Measurements from ENCODE around the gene EFL1. TPM values are rescaled to one million over a fixed set of nuclear protein-coding genes. Genes with fewer than 3 reads are reported as not detected.
A peak's percentile ranks its signal among the peaks of the same experiment; 100 is the strongest.

Gene EFL1
- total RNA-seq, 4 donors from 2014 or later: 15.8 to 19.5 (median 16.4) TPM

DNA sequence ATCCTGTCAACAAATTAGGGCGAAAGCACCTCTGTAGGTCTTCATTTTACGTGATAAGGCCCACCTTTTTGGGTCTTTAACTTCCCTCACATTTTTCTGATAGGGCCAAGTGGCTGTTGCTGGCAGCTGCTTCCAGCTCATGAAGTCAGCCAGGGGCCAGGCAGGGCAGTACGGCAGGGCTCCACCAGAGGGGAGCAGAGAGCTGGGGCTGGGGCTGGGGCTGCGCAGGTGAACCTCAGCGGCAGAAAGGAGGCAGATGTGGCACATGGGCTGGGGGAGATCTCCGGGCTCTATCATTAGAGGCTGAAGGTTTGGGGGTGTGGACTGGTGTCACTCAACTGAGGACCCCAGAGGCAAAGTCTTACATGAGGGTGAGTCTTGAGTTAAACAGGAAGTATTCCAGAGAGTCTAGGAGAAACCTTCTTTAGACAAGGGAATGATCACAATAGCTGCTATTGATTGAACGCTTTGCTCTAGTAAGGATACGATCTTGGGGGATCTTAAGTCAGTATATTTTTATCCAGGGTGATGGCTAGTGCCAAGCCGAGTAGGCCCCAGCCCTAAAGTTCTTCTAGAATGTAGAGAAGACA lies 153.9 kb downstream of the EFL1 start:
- no peak for DNase-seq
- intact Hi-C loops (cut with DNase I): no loop called here
- no peaks in the 10 kb centered on the region for H3K4me1 ChIP-seq
- no peaks in the 10 kb centered on the region for H3K36me3 ChIP-seq
- WGBS, 2 donors: 40 to 53% methylated on average over 7 of the region's 9 CpGs
- H3K4me3 ChIP-seq: no peak overlapping the region
- no peaks in the 10 kb centered on the region for H3K9me3 ChIP-seq
- TF ChIP-seq, protein P1, sequence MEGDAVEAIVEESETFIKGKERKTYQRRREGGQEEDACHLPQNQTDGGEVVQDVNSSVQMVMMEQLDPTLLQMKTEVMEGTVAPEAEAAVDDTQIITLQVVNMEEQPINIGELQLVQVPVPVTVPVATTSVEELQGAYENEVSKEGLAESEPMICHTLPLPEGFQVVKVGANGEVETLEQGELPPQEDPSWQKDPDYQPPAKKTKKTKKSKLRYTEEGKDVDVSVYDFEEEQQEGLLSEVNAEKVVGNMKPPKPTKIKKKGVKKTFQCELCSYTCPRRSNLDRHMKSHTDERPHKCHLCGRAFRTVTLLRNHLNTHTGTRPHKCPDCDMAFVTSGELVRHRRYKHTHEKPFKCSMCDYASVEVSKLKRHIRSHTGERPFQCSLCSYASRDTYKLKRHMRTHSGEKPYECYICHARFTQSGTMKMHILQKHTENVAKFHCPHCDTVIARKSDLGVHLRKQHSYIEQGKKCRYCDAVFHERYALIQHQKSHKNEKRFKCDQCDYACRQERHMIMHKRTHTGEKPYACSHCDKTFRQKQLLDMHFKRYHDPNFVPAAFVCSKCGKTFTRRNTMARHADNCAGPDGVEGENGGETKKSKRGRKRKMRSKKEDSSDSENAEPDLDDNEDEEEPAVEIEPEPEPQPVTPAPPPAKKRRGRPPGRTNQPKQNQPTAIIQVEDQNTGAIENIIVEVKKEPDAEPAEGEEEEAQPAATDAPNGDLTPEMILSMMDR (IDR thresholded peaks at IDR 0.05): peak in 5 of 6 experiments; percentile 89 to 96 (median 91)
- no peak for TF ChIP-seq POLR2A (IDR thresholded peaks at IDR 0.05)
- H3K27me3 ChIP-seq: no peaks in the 10 kb centered on the region
- H3K27ac ChIP-seq: no peak overlapping the region

DNA sequence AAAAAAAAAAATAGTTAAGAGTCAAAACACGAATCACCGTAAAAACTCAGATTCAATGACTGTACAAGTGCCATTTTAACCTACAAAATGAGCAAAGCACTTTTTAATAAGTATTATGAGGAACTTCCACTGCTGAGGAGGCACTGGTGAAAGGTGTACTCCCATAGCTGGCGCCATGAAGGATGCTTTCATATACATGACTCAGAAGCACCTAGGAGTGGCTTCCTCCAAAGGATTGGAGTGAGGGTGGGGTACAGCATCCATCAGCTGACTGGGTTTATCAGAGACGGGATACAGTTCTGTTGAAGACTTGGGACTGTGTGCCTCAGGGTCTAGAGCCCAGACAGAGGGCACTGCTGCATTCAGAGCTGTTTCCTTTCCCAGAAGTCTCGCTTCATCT lies 155.9 kb downstream of the EFL1 start:
- H3K27ac ChIP-seq: no peak overlapping the region
- intact Hi-C loops (cut with DNase I): no loop called here
- H3K4me3 ChIP-seq: no peak overlapping the region
- DNase-seq: no peak
- TF ChIP-seq POLR2A (IDR thresholded peaks at IDR 0.05): no peak
- TF ChIP-seq, protein P1 (IDR thresholded peaks at IDR 0.05): no peak
- WGBS, 2 donors: 65% methylated on average over 4 of the region's 5 CpGs
- no peaks in the 10 kb centered on the region for H3K9me3 ChIP-seq
- no peaks in the 10 kb centered on the region for H3K36me3 ChIP-seq
- no peaks in the 10 kb centered on the region for H3K27me3 ChIP-seq
- no peaks in the 10 kb centered on the region for H3K4me1 ChIP-seq

DNA sequence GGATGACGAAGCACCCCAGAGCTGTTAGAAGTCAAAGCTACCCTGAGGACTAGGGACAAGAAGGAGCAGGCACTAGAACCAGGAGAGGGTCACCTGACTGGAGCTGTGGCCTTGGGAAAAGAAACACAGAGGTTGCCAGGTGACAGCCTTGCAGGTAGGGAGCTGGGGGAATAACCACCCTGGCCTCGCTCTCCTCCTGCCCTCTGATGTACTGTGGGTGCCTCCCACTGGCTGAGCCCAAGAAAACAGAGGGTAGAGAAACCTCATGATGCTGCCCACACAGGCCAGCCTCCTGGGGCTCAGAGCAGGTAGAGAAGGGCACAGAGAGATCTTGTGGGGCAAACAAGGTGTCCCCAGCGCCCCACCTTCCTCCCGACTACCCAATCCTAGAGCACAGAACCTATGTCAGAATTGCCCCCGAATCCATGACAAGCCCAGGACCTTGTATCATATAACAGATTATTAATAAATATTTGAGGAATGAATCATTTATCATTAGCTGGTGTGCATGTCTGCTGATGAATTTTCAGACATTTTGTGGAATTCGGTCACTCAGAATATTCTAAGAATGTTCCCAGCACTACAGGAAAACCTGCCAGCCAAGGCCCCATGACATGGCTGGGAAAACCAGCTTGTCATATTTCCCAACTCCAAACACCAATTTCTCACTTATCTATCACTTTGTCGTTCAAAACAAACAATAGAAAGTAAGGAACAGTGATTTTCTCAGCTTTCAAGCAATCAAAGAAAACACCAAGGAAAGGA lies 156.9 kb downstream of the EFL1 start:
- Histone ChIP-seq H3K36me3 (no peaks in the 10 kb centered on the region), H3K4me1 (no peaks in the 10 kb centered on the region), H3K4me3 (no peak overlapping the region), H3K9me3 (no peaks in the 10 kb centered on the region), H3K27ac (no peak overlapping the region), H3K27me3 (no peaks in the 10 kb centered on the region)
- intact Hi-C loops (cut with DNase I): no loop called here
- 52 to 63% methylated on average over 6 of the region's 7 CpGs for WGBS, 2 donors
- DNase-seq: no peak
- no peak for TF ChIP-seq POLR2A (IDR thresholded peaks at IDR 0.05)
- TF ChIP-seq, protein P1 (IDR thresholded peaks at IDR 0.05): no peak

DNA sequence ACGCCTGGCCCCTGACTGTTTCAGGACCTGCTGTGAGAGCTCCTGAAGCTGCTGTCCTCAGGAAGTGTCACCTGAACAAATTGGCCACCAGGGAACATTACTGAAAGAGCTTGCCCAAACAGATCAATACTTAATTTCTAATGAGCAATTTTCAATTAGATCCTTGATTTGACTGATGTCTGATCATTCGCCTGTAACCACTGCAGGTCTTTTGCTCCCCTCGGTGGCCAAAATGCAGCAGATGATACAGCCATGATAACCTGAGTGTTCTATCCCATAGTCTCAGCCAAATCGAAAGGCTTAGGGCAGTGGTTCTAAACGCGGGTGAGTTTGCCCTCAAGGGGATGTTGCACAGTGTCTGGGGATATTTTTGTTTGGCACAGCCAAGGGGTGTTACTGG lies 159.1 kb downstream of the EFL1 start:
- H3K9me3 ChIP-seq: no peaks in the 10 kb centered on the region
- no peak overlapping the region for H3K4me3 ChIP-seq
- H3K36me3 ChIP-seq: no peaks in the 10 kb centered on the region
- 63 to 80% methylated on average over 4 to 6 of the region's 6 CpGs for WGBS, 2 donors
- H3K27ac ChIP-seq: no peak overlapping the region
- no peak for TF ChIP-seq POLR2A (IDR thresholded peaks at IDR 0.05)
- TF ChIP-seq, protein P1 (IDR thresholded peaks at IDR 0.05): no peak
- no peaks in the 10 kb centered on the region for H3K27me3 ChIP-seq
- DNase-seq: no peak
- no peaks in the 10 kb centered on the region for H3K4me1 ChIP-seq
- intact Hi-C loops (cut with DNase I): no loop called here

DNA sequence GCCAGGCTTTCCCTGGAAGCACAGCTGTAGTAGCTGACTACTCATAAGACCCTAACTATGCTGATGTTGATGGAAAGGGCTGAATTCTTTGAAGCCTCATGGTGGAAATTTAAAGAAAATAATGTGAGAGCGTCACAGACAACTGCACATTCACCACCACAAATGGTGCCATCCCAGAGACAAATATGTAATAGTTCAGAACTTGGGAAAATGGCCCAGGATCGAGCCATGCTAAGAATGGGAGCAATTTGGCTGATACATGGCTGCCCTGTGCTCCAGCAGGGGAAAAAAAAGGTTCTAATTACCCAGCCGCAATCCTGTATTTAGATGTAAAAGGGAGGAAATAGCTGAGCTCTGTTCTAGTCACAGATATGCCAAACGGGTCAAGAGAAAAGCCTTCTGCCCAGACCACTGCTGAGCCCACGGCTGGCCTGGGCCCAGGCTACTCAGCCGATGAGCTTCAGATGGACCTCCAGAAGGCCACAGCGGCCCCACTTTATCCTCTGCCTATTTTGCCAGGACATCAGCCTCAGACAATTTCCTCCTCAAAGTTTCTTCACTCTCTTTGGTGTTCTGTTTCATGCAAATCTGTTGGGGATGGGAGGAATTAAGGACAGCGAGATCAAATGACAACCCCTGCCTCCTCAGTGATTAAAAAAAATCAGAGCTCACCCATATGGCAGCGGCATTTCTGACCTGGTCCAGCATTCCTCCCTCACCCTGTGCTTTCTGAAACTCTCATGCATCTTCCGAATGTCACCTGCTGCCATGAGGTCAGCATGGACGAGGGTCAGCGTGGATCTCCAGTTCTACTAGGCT lies 162.2 kb downstream of the EFL1 start:
- intact Hi-C loops (cut with DNase I): no loop called here
- WGBS, 2 donors: 52 to 55% methylated on average over 9 to 12 of the region's 12 CpGs

More for the DNA sequence above, 162.2 kb downstream of the EFL1 start:
- Histone ChIP-seq H3K9me3 (no peaks in the 10 kb centered on the region), H3K4me1 (no peaks in the 10 kb centered on the region), H3K27me3 (no peaks in the 10 kb centered on the region), H3K27ac (no peak overlapping the region), H3K4me3 (no peak overlapping the region), H3K36me3 (no peaks in the 10 kb centered on the region)
- TF ChIP-seq POLR2A (IDR thresholded peaks at IDR 0.05): no peak
- TF ChIP-seq, protein P1 (IDR thresholded peaks at IDR 0.05): no peak
- no peak for DNase-seq
